HG03439 (cell line): ENCODE data around the gene PRAMEF11.

Experiments
- ATAC-seq: cut with Tn5 transposase; IDR thresholded peaks from one replicate; pipeline ENCODE4 v1.9.1; 2021; ENCODE audit warnings: mild to moderate bottlenecking, moderate library complexity; ENCODE audit not compliant: unreplicated experiment

Gene PRAMEF11

GRCh38 chr1:12774801-12775345 is 56.3 kb downstream of the PRAMEF11 start:
- no peak for ATAC-seq
